Smooth muscle cell (in vitro differentiated cells): Measurements from ENCODE around the gene RIMS3. TPM values are rescaled to one million over a fixed set of nuclear protein-coding genes. Genes with fewer than 3 reads are reported as not detected.

ENCODE experiments used
- DNase-seq: peaks from one replicate; lab custom pipeline; 2025; ENCODE audit not compliant: unreplicated experiment; lab: John Stamatoyannopoulos, UW
- H2AFZ ChIP-seq: fragments of 200-600 bp; sonication (generic); 2 replicates; pipeline ENCODE4 v1.6.0; 2016; ENCODE audit warnings: antibody characterized with exemption, low read depth, mild to moderate bottlenecking
- H3F3A ChIP-seq: fragments of 200-600 bp; sonication (generic); 2 replicates; pipeline ENCODE4 v1.6.0; 2017; ENCODE audit warnings: antibody characterized with exemption, low read depth
- H3K27ac ChIP-seq: fragments of 200-600 bp; sonication (generic); 2 replicates; pipeline ENCODE4 v1.5.1; 2016; ENCODE audit warnings: low read depth, mild to moderate bottlenecking
- H3K27me3 ChIP-seq: fragments of 200-600 bp; sonication (generic); 2 replicates; pipeline ENCODE4 v1.6.1; 2016; ENCODE audit warnings: low read depth, mild to moderate bottlenecking
- H3K36me3 ChIP-seq: fragments of 200-600 bp; sonication (generic); 2 replicates; pipeline ENCODE4 v1.5.1; 2016; ENCODE audit warnings: low read depth
- H3K4me1 ChIP-seq: fragments of 200-600 bp; sonication (generic); 2 replicates; pipeline ENCODE4 v1.5.1; 2016; ENCODE audit warnings: low read depth
- H3K4me2 ChIP-seq: fragments of 200-600 bp; sonication (generic); 2 replicates; pipeline ENCODE4 v1.6.0; 2016; ENCODE audit warnings: mild to moderate bottlenecking
- H3K4me3 ChIP-seq: fragments of 200-600 bp; sonication (generic); 2 replicates; pipeline ENCODE4 v1.5.1; 2016; ENCODE audit warnings: mild to moderate bottlenecking
- H3K79me2 ChIP-seq: fragments of 200-600 bp; sonication (generic); 2 replicates; pipeline ENCODE4 v1.6.0; 2016; ENCODE audit warnings: low read depth, mild to moderate bottlenecking
- H3K9ac ChIP-seq: fragments of 200-600 bp; sonication (generic); 2 replicates; pipeline ENCODE4 v1.6.0; 2016; ENCODE audit warnings: low read depth
- H3K9me3 ChIP-seq: fragments of 200-600 bp; sonication (generic); replicated peaks from 2 replicates; pipeline ENCODE4 v1.5.1; 2016; ENCODE audit warnings: low read depth
- H4K20me1 ChIP-seq: fragments of 200-600 bp; sonication (generic); 2 replicates; pipeline ENCODE4 v1.6.0; 2016; ENCODE audit warnings: low read depth
- WGBS: methylation state at CpG from one replicate; pipeline ENCODE4 v1.1.7; 2016; ENCODE audit warnings: low lambda C conversion rate; 5-methylcytosine and 5-hydroxymethylcytosine counted together
- polyA plus RNA-seq: library from polyadenylated mRNA; unstranded; fragments of >200 nt; fragmentation: Nextera tagmentation; extraction: Ambion mirVana; gene quantifications from 2 replicates; pipeline ENCODE4 v1.2.1, GENCODE V29; 2016
- total RNA-seq: library from RNA; depleted of rRNA; stranded (reverse); fragments of >200 nt; gene quantifications from 2 replicates; pipeline ENCODE4 v1.2.3, GENCODE V29; 2014
- TF ChIP-seq, protein P1 (sequence below): fragments of 200-600 bp; sonication (generic); IDR thresholded peaks from 2 replicates; pipeline ENCODE4 v1.5.1; 2017; ENCODE audit warnings: borderline replicate concordance, mild to moderate bottlenecking, antibody characterized with exemption; ENCODE audit not compliant: insufficient read depth, poor library complexity, severe bottlenecking

Gene RIMS3
- total and polyA plus RNA-seq, 2 experiments from 2014 or later: 0.33 to 2.6 TPM

DNA sequence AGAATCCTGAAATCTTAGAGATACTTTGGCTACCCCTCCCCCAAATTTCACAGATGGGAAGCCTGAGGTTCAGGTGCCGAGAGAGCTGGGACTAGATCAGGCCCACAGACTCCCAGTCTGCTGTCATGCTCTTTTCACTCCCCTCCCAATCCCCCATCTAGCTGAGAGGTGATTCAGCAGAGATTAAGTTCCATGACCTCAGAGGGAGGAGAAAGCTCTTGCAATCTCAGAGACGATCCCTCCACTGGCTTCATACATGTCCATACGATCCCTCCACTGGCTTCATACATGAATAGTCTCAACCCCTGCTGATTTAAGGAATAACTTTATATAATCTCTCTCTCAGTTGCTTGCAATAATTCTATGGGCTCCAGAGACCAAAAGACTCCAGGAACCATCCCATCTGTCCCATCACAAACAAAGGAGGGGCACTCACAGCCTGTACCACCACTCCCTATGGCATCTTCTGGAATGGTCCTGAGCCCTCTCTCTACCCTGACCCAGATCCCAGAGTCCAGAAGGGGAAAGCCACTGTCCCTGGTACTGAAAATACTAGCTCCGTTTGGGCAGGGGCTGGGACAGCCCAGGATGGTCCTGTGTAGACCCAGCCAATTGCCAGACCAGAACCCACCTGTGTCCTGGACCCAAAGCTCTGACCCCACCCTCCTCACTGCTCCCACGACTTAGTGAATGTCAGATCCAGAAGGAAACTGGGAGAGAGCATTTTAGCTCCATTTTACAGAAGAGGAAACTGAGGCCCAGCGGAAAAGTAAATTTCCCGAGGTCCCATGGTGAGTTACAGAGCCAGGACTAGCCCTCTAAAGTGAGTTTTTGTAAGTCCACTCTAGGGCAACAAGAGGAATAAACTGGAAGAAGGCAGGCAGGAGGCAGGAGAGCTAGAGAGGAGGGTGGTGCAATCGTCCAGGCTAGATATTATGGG lies 27.1 kb downstream of the RIMS3 start:
- Histone ChIP-seq H3K36me3 (no peaks in the 10 kb centered on the region), H3K4me2 (no peak overlapping the region), H3K27ac (no peak overlapping the region), H3K79me2 (no peaks in the 10 kb centered on the region), H4K20me1 (no peaks in the 10 kb centered on the region), H2AFZ (no peak overlapping the region), H3K27me3 (no peaks in the 10 kb centered on the region), H3F3A (no peaks in the 10 kb centered on the region), H3K9me3 (no peaks in the 10 kb centered on the region), H3K9ac (no peak overlapping the region), H3K4me1 (no peaks in the 10 kb centered on the region), H3K4me3 (no peak overlapping the region)
- DNase-seq: no peak
- TF ChIP-seq, protein P1, sequence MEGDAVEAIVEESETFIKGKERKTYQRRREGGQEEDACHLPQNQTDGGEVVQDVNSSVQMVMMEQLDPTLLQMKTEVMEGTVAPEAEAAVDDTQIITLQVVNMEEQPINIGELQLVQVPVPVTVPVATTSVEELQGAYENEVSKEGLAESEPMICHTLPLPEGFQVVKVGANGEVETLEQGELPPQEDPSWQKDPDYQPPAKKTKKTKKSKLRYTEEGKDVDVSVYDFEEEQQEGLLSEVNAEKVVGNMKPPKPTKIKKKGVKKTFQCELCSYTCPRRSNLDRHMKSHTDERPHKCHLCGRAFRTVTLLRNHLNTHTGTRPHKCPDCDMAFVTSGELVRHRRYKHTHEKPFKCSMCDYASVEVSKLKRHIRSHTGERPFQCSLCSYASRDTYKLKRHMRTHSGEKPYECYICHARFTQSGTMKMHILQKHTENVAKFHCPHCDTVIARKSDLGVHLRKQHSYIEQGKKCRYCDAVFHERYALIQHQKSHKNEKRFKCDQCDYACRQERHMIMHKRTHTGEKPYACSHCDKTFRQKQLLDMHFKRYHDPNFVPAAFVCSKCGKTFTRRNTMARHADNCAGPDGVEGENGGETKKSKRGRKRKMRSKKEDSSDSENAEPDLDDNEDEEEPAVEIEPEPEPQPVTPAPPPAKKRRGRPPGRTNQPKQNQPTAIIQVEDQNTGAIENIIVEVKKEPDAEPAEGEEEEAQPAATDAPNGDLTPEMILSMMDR: no peak
- WGBS: 73% methylated on average over 8 of the region's 8 CpGs

DNA sequence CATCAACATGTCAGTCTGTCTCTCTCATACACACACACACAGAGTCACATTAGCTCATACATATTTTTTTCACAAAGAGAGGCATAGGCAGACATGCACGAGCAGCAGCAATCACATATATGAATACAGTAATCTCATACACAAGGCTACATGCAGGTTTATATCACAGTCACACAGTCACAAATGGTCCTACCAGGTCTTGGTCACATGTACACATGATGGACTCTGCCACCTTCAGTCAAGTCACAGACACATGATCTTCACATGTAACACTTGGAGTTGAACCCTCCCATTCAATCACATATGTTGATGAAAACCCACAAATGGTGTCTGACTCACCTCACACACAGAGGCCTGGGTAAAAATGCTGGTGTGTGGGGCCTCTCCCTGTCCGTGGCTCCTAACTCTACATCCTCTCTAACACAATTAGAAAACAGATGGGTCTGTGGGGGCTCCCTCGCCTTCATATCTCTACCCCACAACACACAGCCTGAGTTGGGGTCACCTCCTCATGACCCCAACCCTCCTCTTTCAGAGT lies 27.9 kb downstream of the RIMS3 start:
- Histone ChIP-seq H3K9ac (no peak overlapping the region), H3F3A (no peaks in the 10 kb centered on the region), H3K4me2 (no peak overlapping the region), H3K79me2 (no peaks in the 10 kb centered on the region), H4K20me1 (no peaks in the 10 kb centered on the region), H3K4me3 (no peak overlapping the region), H3K27me3 (no peaks in the 10 kb centered on the region), H3K9me3 (no peaks in the 10 kb centered on the region), H3K4me1 (no peaks in the 10 kb centered on the region), H3K27ac (no peak overlapping the region), H3K36me3 (no peaks in the 10 kb centered on the region), H2AFZ (no peak overlapping the region)
- WGBS: 82% methylated on average over 3 of the region's 3 CpGs
- TF ChIP-seq, protein P1: no peak
- no peak for DNase-seq

DNA sequence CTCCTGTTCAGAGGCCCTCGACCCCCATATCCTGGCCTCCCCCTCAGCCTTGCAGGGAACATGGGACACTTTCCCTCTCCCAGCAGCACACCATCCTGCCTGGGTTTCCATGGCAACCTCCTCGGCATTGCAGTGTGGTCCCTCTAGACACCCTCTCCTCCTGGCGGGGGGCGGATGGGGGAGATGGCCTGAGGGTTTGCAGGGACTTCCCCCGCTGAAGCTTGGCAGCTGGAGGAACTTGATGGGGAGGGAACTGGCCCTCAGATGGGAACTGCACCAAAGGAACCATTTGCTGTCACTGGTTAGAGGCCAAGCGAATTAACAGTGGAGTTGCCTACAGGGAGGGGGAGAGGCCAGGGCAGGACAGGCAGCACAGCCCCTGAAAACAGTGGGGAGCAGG lies 28.7 kb downstream of the RIMS3 start:
- Histone ChIP-seq H2AFZ (no peak overlapping the region), H3K36me3 (no peaks in the 10 kb centered on the region), H3K9me3 (no peaks in the 10 kb centered on the region), H4K20me1 (no peaks in the 10 kb centered on the region), H3K4me3 (no peak overlapping the region), H3K27ac (no peak overlapping the region), H3K4me1 (no peaks in the 10 kb centered on the region), H3K9ac (no peak overlapping the region), H3F3A (no peaks in the 10 kb centered on the region), H3K27me3 (no peaks in the 10 kb centered on the region), H3K79me2 (no peaks in the 10 kb centered on the region), H3K4me2 (no peak overlapping the region)
- TF ChIP-seq, protein P1: no peak
- no peak for DNase-seq
- 86% methylated on average over 6 of the region's 6 CpGs for WGBS
